Coronary artery (tissue), 2 donors: ENCODE data around the gene ABCC4.
"Not testable (repeated sequence)": the region's sequence is repeated elsewhere in the genome, so short reads cannot be mapped to it uniquely, and the experiment has no call there.

Experiments used
- DNase-seq: peaks from one replicate; pipeline ENCODE4 v3.0.0-alpha.2; 2017; ENCODE audit warnings: low spot score
- H3K27ac ChIP-seq, 2 donors: fragments of 200-600 bp; sonication (generic); one replicate each; pipeline ENCODE4 v1.5.1; 2016 to 2019
- H3K4me3 ChIP-seq: fragments of 200-600 bp; sonication (generic); 2 replicates; pipeline ENCODE4 v1.5.1; 2016; ENCODE audit warnings: mild to moderate bottlenecking, moderate library complexity
- CTCF ChIP-seq: fragments of 200-600 bp; sonication (generic); IDR thresholded peaks from one replicate; pipeline ENCODE4 v1.5.1; 2019; ENCODE audit warnings: antibody characterized with exemption

Gene ABCC4

DNA sequence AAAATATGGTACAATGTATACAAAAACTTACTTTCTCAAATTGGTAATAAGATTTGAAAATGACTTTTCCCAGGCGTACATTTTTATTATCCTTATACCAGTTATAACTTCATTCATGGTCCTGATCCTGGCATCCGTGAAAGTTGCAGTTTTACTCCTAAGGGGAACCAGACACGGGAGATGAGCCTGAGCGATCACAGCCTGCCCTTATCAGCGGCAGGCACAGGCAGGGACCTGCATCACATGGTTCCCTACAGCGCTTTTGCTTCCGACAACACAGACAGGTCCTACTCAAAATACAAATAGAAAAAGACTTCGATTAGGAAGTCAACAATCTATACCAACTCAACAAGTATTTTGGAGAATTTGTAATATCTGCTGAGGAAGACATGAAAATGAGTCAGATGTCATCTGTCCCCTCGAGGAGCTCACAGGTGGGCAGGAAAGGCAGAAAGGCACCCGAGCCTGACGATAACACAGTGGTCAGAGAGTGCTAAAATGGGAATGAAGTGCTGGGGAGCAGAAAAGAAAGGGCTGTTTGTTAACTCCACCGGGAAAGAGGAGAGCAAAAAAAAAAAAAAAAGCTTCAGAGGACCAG, 93.4 kb downstream of the ABCC4 start:
- no peak for TF ChIP-seq CTCF
- Histone ChIP-seq H3K4me3 (no peak overlapping the region), H3K27ac (no peak overlapping the region)
- no peak for DNase-seq

GRCh38 chr13:95206116-95206515, 95.1 kb downstream of the ABCC4 start:
- no peak overlapping the region for H3K27ac ChIP-seq
- H3K4me3 ChIP-seq: no peak overlapping the region
- DNase-seq: no peak
- no peak for TF ChIP-seq CTCF

DNA sequence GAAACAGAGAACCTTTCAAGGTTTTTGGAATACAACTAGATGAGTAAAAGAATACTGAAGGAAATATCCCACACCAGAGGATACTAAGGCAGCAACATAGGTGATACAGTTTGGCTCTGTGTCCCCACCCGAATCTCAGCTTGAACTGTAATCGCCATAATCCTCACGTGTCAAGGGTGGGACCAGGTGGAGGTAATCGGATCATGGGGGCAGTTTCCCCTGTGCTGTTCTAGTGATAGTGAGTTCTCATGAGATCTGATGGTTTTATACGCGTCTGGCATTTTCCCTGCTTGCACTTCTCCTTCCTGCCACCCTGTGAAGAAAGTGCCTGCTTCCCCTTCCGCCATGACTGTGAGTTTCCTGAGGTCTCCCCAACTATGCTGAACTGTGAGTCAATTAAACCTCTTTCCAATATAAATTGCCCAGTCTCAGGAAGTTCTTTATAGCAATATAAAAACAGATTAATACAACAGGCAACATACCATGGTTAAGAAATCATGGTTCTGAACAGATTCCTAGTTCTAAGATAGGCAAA, 97.0 kb downstream of the ABCC4 start:
- no peak overlapping the region for H3K4me3 ChIP-seq
- no peak overlapping the region for H3K27ac ChIP-seq
- TF ChIP-seq CTCF: no peak
- no peak for DNase-seq

- H3K4me3 ChIP-seq: no peak overlapping the region
- no peak overlapping the region for H3K27ac ChIP-seq
- no peak for TF ChIP-seq CTCF
- no peak for DNase-seq
Measured at GRCh38 chr13:95201814-95202651, 99.2 kb downstream of the ABCC4 start.

GRCh38 chr13:95200386-95200957, 100.8 kb downstream of the ABCC4 start:
- H3K4me3 ChIP-seq, DNase-seq: not testable (repeated sequence)

GRCh38 chr13:95199896-95200295, 101.4 kb downstream of the ABCC4 start:
- no peak for DNase-seq
- Histone ChIP-seq H3K27ac (no peak overlapping the region), H3K4me3 (no peak overlapping the region)
- TF ChIP-seq CTCF: no peak

More at GRCh38 chr13:95200386-95200957, 100.8 kb downstream of the ABCC4 start:
- not testable (repeated sequence) for H3K27ac ChIP-seq

GRCh38 chr13:95198606-95199005, 102.6 kb downstream of the ABCC4 start:
- H3K4me3 ChIP-seq: not testable (repeated sequence)

DNA sequence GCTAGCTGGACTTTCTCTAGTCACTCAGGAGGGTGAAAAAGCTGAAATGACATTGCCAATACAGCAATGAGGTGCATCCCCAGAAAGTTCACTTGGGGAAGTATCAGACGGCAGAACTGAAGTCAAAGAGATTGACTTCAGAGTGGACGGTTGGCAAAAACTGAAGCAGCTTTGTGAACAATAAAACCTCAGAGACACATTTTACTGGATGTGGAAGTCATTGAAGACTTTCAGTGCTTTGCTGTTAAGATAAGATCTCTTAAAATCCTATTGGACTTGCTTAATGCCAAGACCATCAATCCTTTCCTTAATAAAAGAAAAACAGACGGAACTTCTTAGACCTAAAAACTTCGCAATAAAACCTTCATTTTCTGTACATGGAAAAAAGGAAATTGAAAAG, 103.7 kb downstream of the ABCC4 start:
- no peak for DNase-seq
- H3K4me3 ChIP-seq: no peak overlapping the region
- TF ChIP-seq CTCF: no peak
- H3K27ac ChIP-seq: no peak overlapping the region

More at GRCh38 chr13:95198606-95199005, 102.6 kb downstream of the ABCC4 start:
- not testable (repeated sequence) for DNase-seq, H3K27ac ChIP-seq
